Heart right ventricle (tissue), 16 donors: ENCODE results near the gene PCDHGB4. TPM values are rescaled to one million over a fixed set of nuclear protein-coding genes. Genes with fewer than 3 reads are reported as not detected.
"Not testable (repeated sequence)": the region's sequence is repeated elsewhere in the genome, so short reads cannot be mapped to it uniquely, and the experiment has no call there.

Experiments used
- ATAC-seq, 8 donors: fragments of 200-7000 bp; cut with Tn5 transposase; one replicate each; pipeline ENCODE4 v1.9.1; 2020; ENCODE audit warnings: mild to moderate bottlenecking in 8 of 8, moderate library complexity in 8 of 8, moderate number of reproducible peaks in 1 of 8
- DNase-seq, 2 donors: peaks; one replicate each; pipeline ENCODE4 v3.0.0-alpha.2; 2020
- H3K27ac ChIP-seq, 10 donors: fragments of 200-600 bp; sonication (generic) in 2 of 10; one replicate each; pipeline versions ENCODE4 v1.5.0 to v1.8.0; 2020 to 2022; ENCODE audit warnings: mild to moderate bottlenecking in 3 of 10
- H3K27me3 ChIP-seq, 7 donors: fragments of 200-600 bp; one replicate each; pipeline ENCODE4 v1.8.0; 2021 to 2022; ENCODE audit warnings: mild to moderate bottlenecking in 2 of 7
- H3K36me3 ChIP-seq, 9 donors: fragments of 200-600 bp; sonication (generic) in 1 of 9; one replicate each; pipeline versions ENCODE4 v1.5.0 to v1.8.0; 2020 to 2022; ENCODE audit warnings: mild to moderate bottlenecking in 2 of 9
- H3K4me1 ChIP-seq, 9 donors: fragments of 200-600 bp; sonication (generic) in 1 of 9; one replicate each; pipeline versions ENCODE4 v1.5.0 to v1.8.0; 2020 to 2022; ENCODE audit warnings: mild to moderate bottlenecking in 4 of 9
- H3K4me3 ChIP-seq, 10 donors: fragments of 200-600 bp; sonication (generic) in 2 of 10; one replicate each; pipeline versions ENCODE4 v1.5.0 to v1.8.0; 2020 to 2022; ENCODE audit warnings: mild to moderate bottlenecking in 7 of 10, moderate library complexity in 2 of 10
- H3K9me3 ChIP-seq, 11 donors: fragments of 200-600 bp in 10 of 11; sonication (generic) in 2 of 11; one replicate each; pipeline versions ENCODE4 v1.5.0 to v1.8.0; 2013 to 2022; ENCODE audit warnings: mild to moderate bottlenecking in 2 of 11, control low read depth in 1 of 11, moderate library complexity in 1 of 11
- CTCF ChIP-seq, 9 donors: fragments of 200-600 bp; sonication (generic) in 2 of 9; IDR thresholded peaks; one replicate each; pipeline versions ENCODE4 v1.5.0 to v1.8.0; 2021 to 2022; ENCODE audit warnings: antibody characterized with exemption in 9 of 9, mild to moderate bottlenecking in 5 of 9, moderate library complexity in 1 of 9
- WGBS, 2 donors: extraction: QIAGEN DNeasy Blood & Tissue Kit; methylation state at CpG; one replicate each; pipeline ENCODE4 v1.1.7; 2013; ENCODE audit warnings: inconsistent platforms in 1 of 2; 5-methylcytosine and 5-hydroxymethylcytosine counted together
- intact Hi-C, 10 donors: fragments of 100-400 bp; cut with DNase I; formaldehyde crosslinking; loops; one replicate each; pipeline versions ENCODE4 v1.11.1 to v1.14.2; 2022
- long read RNA-seq, 3 donors: library from polyadenylated mRNA; unstranded; transcript quantifications; one replicate each; pipeline ENCODE4 v2.0.0, GENCODE V29; 2020 to 2021
- polyA plus RNA-seq, 2 donors: library from polyadenylated mRNA; stranded (reverse); fragments of 200-250 nt; gene quantifications; one replicate each; pipeline ENCODE4 v1.2.3, GENCODE V29; 2013
- total RNA-seq, 10 donors: library from RNA; stranded (reverse); fragmentation: NEBNext Ultra II Directional in 3 of 10; extraction: Animal tissue kit (Norgen Biotek cat#: 25700) in 3 of 10; gene quantifications; one replicate each; pipeline versions ENCODE4 v1.2.1 to v1.2.4, GENCODE V29; 2021 to 2023
- donor health status: Arrhythmogenic right ventricular cardiomyopathy.
- donor health status: ischemic (EF 13 %, LVEDD 7.1; RV severe dilation, severe dysfunction).
- donor health status: healthy with polysubstance abuse.
- donor health status: DM: no; HTN: yes; CAD: no.
- donor health status: DM: no; HTN: no; CAD: no.
- donor health status: ischemic (EF 25% LVEDD 6.9; RV normal size, moderate dysfunction).
- donor health status: ischemic (EF 25% LVEDD 5.7; RV mildly dilated, moderate dysfunction).
- donor health status: healthy.
- donor health status: DM: yes; HTN: yes; CAD: no.
- donor health status: Ischemic cardiomyopathy.
- donor health status: ischemic (EF 35%, LVEDD 5.7; RV mildly dilated, moderate dysfunction).
- donor health status: nonischemic (EF 11% LVEDD 7.7; RV severe dilation, severe dysfunction).
- donor health status: DM: yes; HTN: yes; CAD: no.
- donor health status: PGD.
- donor health status: ischemic (EF 29% LVEDD 5.4; RV normal size, mild dysfunction).
- donor health status: nonischemic (EF 23%, LVEDD 6.1; RV moderate dilation, normal function).

PCDHGB4 gene
- 10 to 100 TPM in 1 of 10 donors, 1 to 10 TPM in 9; 5.1 to 10.9 (median 7.3) TPM for total RNA-seq
- 1 to 10 TPM in 1 of 2 donors, under 1 TPM in 1; 0.96 to 3.3 TPM for polyA plus RNA-seq
- long read RNA-seq, donor 1, result 0 reads
- long read RNA-seq, donor 2, full-length matches to known transcripts, result 1 of 1 reads
- long read RNA-seq, donor 2, partial matches to known transcripts, result 0 of 1 reads
- long read RNA-seq, donor 2, other reads (novel, unspliced or antisense), result 0 of 1 reads
- long read RNA-seq, donor 3, full-length matches to known transcripts, result 2 of 2 reads
- long read RNA-seq, donor 3, partial matches to known transcripts, result 0 of 2 reads
- long read RNA-seq, donor 3, other reads (novel, unspliced or antisense), result 0 of 2 reads

- H3K4me3 ChIP-seq, result peak within 1 kb of the TSS in 7 of 10 donors; percentile 4 to 42 (median 34)
- peak; percentile 79 to 92 (median 85) for ATAC-seq
- peaks cover 0 to 97% (median 57%) of the 10 kb centered on the region in 11 donors for H3K9me3 ChIP-seq
- peak; percentile 14 to 64 (median 53) for TF ChIP-seq CTCF (IDR thresholded peaks at IDR 0.05)
- H3K27ac ChIP-seq, intact Hi-C loops, DNase-seq: not testable (repeated sequence)
- H3K27me3 ChIP-seq, result peaks cover 0 to 50% (median 0%) of the 10 kb centered on the region in 7 donors
- H3K36me3 ChIP-seq, result peaks cover 0 to 28% (median 0%) of the 10 kb centered on the region in 9 donors
- peaks cover 0 to 14% (median 0%) of the 10 kb centered on the region in 9 donors for H3K4me1 ChIP-seq
- 16 to 18% methylated on average over 19 to 20 of the region's 40 CpGs for WGBS, 2 donors
These were observed at the start of gene PCDHGB4 for GRCh38 chr5:141387557-141388311. TSS of gene PCDHGB4 (plus strand) at chr5:141387698. CDS start at chr5:141387885, 187 bp downstream.

DNA sequence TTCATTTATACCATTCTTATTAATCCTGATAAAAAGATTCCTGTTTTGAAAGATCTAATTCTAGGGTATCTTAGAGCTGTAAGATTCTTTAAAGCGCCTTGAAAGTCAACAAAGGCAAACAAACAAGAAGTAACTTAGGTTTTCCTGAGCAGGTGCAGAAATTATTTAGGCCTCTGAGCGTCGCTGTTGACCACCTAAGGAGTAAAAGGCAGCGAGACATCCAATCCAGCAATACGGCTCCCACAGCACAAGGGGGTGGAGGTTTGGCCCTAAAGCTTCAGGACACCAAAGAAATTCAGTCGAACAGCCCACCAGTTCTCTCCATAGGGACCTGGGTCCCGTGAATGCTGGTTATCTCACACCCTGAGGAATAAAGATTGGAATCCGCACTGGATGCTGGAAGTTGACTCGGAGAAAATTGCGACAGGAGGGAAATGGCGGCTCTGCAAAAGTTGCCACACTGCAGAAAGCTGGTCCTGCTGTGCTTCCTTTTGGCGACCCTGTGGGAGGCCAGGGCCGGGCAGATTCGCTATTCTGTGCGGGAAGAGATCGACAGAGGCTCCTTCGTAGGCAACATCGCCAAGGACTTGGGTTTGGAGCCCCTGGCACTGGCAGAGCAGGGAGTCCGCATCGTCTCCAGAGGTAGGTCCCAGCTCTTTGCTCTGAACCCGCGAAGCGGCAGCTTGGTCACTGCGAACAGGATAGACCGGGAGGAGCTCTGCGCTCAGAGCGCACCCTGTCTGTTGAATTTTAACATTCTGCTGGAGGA, 48.8 kb upstream of the PCDHGB4 start, which contains the start of gene PCDHGA2:
TSS of gene PCDHGA2 (plus strand) at position 223 of the 769 bp plus-strand sequence.
- WGBS, 2 donors, result 7 to 8% methylated on average over 27 of the region's 27 CpGs
- peak within 1 kb of the TSS; percentile 5 to 60 (median 46) for H3K4me3 ChIP-seq
- intact Hi-C loops, result loop anchor here in 3 of 10 donors (5.0 to 10.0 kb wide), 2 partner anchors 224 to 226 kb away; no protein-coding TSS in a partner anchor
- peaks cover 0 to 4% (median 0%) of the 10 kb centered on the region in 9 donors for H3K4me1 ChIP-seq
- peak; percentile 42 to 70 (median 57) for TF ChIP-seq CTCF (IDR thresholded peaks at IDR 0.05)
- peaks cover 0 to 61% (median 0%) of the 10 kb centered on the region in 7 donors for H3K27me3 ChIP-seq
- H3K9me3 ChIP-seq, result peaks cover 0 to 99% (median 24%) of the 10 kb centered on the region in 11 donors
- ATAC-seq, result peak; percentile 47 to 81 (median 71)
- no peaks in the 10 kb centered on the region for H3K36me3 ChIP-seq
- peak in 1 of 2 donors; percentile 36 for DNase-seq
- H3K27ac ChIP-seq, result peak within 1 kb of the TSS in 9 of 10 donors; percentile 16 to 82 (median 67)

DNA sequence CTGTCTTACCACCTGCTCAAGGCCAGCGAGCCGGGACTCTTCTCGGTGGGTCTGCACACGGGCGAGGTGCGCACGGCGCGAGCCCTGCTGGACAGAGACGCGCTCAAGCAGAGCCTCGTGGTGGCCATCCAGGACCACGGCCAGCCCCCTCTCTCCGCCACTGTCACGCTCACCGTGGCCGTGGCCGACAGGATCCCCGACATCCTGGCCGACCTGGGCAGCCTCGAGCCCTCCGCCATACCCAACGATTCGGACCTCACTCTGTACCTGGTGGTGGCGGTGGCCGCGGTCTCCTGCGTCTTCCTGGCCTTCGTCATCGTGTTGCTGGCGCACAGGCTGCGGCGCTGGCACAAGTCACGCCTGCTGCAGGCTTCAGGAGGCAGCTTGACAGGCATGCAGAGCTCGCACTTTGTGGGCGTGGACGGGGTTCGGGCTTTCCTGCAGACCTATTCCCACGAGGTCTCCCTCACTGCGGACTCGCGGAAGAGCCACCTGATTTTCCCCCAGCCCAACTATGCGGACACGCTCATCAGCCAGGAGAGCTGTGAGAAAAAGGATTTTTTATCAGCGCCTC, 46.6 kb upstream of the PCDHGB4 start:
- 49 to 55% methylated on average over 36 to 44 of the region's 45 CpGs for WGBS, 2 donors
- not testable (repeated sequence) for DNase-seq
- H3K9me3 ChIP-seq, result peaks cover 0 to 99% (median 35%) of the 10 kb centered on the region in 11 donors

GRCh38 chr5:141342773-141343172, 44.7 kb upstream of the PCDHGB4 start:
- H3K9me3 ChIP-seq, result peaks cover 0 to 99% (median 31%) of the 10 kb centered on the region in 11 donors
- 9 to 15% methylated on average over 1 of the region's 1 CpG for WGBS, 2 donors
- TF ChIP-seq CTCF (IDR thresholded peaks at IDR 0.05), result no peak
- peaks cover 0 to 41% (median 0%) of the 10 kb centered on the region in 7 donors for H3K27me3 ChIP-seq
- intact Hi-C loops, result loop anchor here in 5 of 10 donors (2.0 to 10.0 kb wide), 4 partner anchors 26 to 222 kb away; partner anchors contain the start of gene PCDHGA11 (in 1 of the 5)
- peak overlapping the region; percentile 6 to 83 (median 74) for H3K27ac ChIP-seq
- H3K4me1 ChIP-seq, result peaks cover 0 to 12% (median 0%) of the 10 kb centered on the region in 9 donors
- ATAC-seq (peak in 6 of 8 donors; percentile 32 to 74 (median 61)), DNase-seq (no peak)
- peak overlapping the region; percentile 4 to 54 (median 26) for H3K4me3 ChIP-seq
- no peaks in the 10 kb centered on the region for H3K36me3 ChIP-seq

More for the DNA sequence above, 46.6 kb upstream of the PCDHGB4 start:
- Histone ChIP-seq H3K27ac (peak overlapping the region in 2 of 10 donors; percentile 77 to 83), H3K27me3 (peaks cover 0 to 54% (median 0%) of the 10 kb centered on the region in 7 donors), H3K4me3 (peak overlapping the region in 9 of 10 donors; percentile 12 to 54 (median 32))
- intact Hi-C loops, result loop anchor here in 4 of 10 donors (5.0 to 10.0 kb wide), 3 partner anchors 81 to 224 kb away; partner anchors contain the start of gene PCDHGA11 (in 1 of the 4)
- not testable (repeated sequence) for H3K36me3 ChIP-seq, H3K4me1 ChIP-seq
- ATAC-seq, result peak in 2 of 8 donors; percentile 29 to 39
